HG03457 (cell line): Measurements from ENCODE around the gene FAM209B.
"Not testable (repeated sequence)": the region's sequence is repeated elsewhere in the genome, so short reads cannot be mapped to it uniquely, and the experiment has no call there.

Experiments
- ATAC-seq: cut with Tn5 transposase; IDR thresholded peaks from one replicate; pipeline ENCODE4 v1.9.1; 2021; ENCODE audit warnings: moderate number of reproducible peaks; ENCODE audit not compliant: unreplicated experiment

The FAM209B gene

GRCh38 chr20:56537997-56538396 lies 5.0 kb downstream of the FAM209B start:
- ATAC-seq, result no peak

- ATAC-seq, result no peak
These were observed 7.4 kb downstream of the FAM209B start for GRCh38 chr20:56540415-56540814.

GRCh38 chr20:56542489-56543030 lies 9.5 kb downstream of the FAM209B start:
- no peak for ATAC-seq

- no peak for ATAC-seq
These were observed 18.5 kb downstream of the FAM209B start for GRCh38 chr20:56551571-56551970.

GRCh38 chr20:56552911-56553629 lies 20.0 kb downstream of the FAM209B start:
- no peak for ATAC-seq

- ATAC-seq, result peak; percentile 82
These were observed 21.8 kb downstream of the FAM209B start for GRCh38 chr20:56554869-56555268.

GRCh38 chr20:56558968-56559367 lies 25.9 kb downstream of the FAM209B start:
- no peak for ATAC-seq

- not testable (repeated sequence) for ATAC-seq
These were observed 31.5 kb downstream of the FAM209B start for GRCh38 chr20:56564526-56564925.

- no peak for ATAC-seq
These were observed 32.5 kb downstream of the FAM209B start for GRCh38 chr20:56565511-56565910.

GRCh38 chr20:56566621-56567020 lies 33.6 kb downstream of the FAM209B start:
- no peak for ATAC-seq

GRCh38 chr20:56570832-56571231 lies 37.8 kb downstream of the FAM209B start:
- no peak for ATAC-seq

- ATAC-seq, result no peak
These were observed 39.1 kb downstream of the FAM209B start for GRCh38 chr20:56572172-56572571.

GRCh38 chr20:56573986-56574385 lies 40.9 kb downstream of the FAM209B start:
- ATAC-seq, result no peak

- ATAC-seq, result no peak
These were observed 41.6 kb downstream of the FAM209B start for GRCh38 chr20:56574531-56575142.

GRCh38 chr20:56575157-56575556 lies 42.1 kb downstream of the FAM209B start:
- no peak for ATAC-seq

GRCh38 chr20:56575961-56576360 lies 42.9 kb downstream of the FAM209B start:
- ATAC-seq, result no peak

GRCh38 chr20:56579301-56579710 lies 46.3 kb downstream of the FAM209B start:
- no peak for ATAC-seq

GRCh38 chr20:56580226-56580625 lies 47.2 kb downstream of the FAM209B start:
- no peak for ATAC-seq

GRCh38 chr20:56581701-56582100 lies 48.7 kb downstream of the FAM209B start:
- no peak for ATAC-seq

GRCh38 chr20:56582542-56582941 lies 49.5 kb downstream of the FAM209B start:
- no peak for ATAC-seq

GRCh38 chr20:56584916-56585315 lies 51.9 kb downstream of the FAM209B start:
- no peak for ATAC-seq
